Endodermal cell (in vitro differentiated cells): ENCODE results near the gene GGA1. TPM values are rescaled to one million over a fixed set of nuclear protein-coding genes. Genes with fewer than 3 reads are reported as not detected.

Experiments
- DNase-seq: peaks from one replicate; pipeline ENCODE4 v3.0.0-alpha.2; 2017
- H3K27ac ChIP-seq: 2 replicates; pipeline ENCODE4 v1.5.1; 2013; ENCODE audit warnings: mild to moderate bottlenecking, low read depth, low read length, moderate library complexity
- H3K27me3 ChIP-seq: 2 replicates; pipeline ENCODE4 v1.6.1; 2013; ENCODE audit warnings: mild to moderate bottlenecking, low read length, moderate library complexity; ENCODE audit not compliant: insufficient read depth, control insufficient read depth, poor library complexity, severe bottlenecking
- H3K36me3 ChIP-seq: 2 replicates; pipeline ENCODE4 v1.7.0; 2013; ENCODE audit warnings: mild to moderate bottlenecking, low read length, moderate library complexity; ENCODE audit not compliant: control insufficient read depth, insufficient read depth
- H3K4me1 ChIP-seq: one replicate; pipeline ENCODE4 v1.7.0; 2013; ENCODE audit warnings: low read length; ENCODE audit not compliant: control insufficient read depth, insufficient read depth
- H3K4me3 ChIP-seq: 2 replicates; pipeline ENCODE4 v1.5.1; 2013; ENCODE audit warnings: mild to moderate bottlenecking, low read length, moderate library complexity
- H3K9ac ChIP-seq: 2 replicates; pipeline ENCODE4 v1.6.1; 2013; ENCODE audit warnings: mild to moderate bottlenecking, low read length, moderate library complexity; ENCODE audit not compliant: poor library complexity, severe bottlenecking; ENCODE audit errors: extremely low read depth
- H3K9me3 ChIP-seq: 2 replicates; pipeline ENCODE4 v1.6.1; 2013; ENCODE audit warnings: mild to moderate bottlenecking, low read length, moderate library complexity; ENCODE audit not compliant: control insufficient read depth
- H3K27ac Mint-ChIP-seq: 2 replicates; pipeline ENCODE4 v1.8.0; 2020; ENCODE audit warnings: mixed read lengths
- H3K27me3 Mint-ChIP-seq: 2 replicates; pipeline ENCODE4 v1.8.0; 2021; ENCODE audit warnings: mild to moderate bottlenecking, mixed read lengths; ENCODE audit not compliant: insufficient read depth
- H3K36me3 Mint-ChIP-seq: 2 replicates; pipeline ENCODE4 v1.8.0; 2020; ENCODE audit warnings: low read depth, mixed read lengths
- H3K4me1 Mint-ChIP-seq: 2 replicates; pipeline ENCODE4 v1.8.0; 2020; ENCODE audit warnings: mixed read lengths
- H3K4me3 Mint-ChIP-seq: 2 replicates; pipeline ENCODE4 v1.8.0; 2020; ENCODE audit warnings: mild to moderate bottlenecking, moderate library complexity, mixed read lengths
- H3K9me3 Mint-ChIP-seq: 2 replicates; pipeline ENCODE4 v1.8.0; 2020; ENCODE audit warnings: mild to moderate bottlenecking, mixed read lengths
- WGBS, 2 experiments: methylation state at CpG; one replicate each; pipeline versions ENCODE4 v1.1.5 to v1.1.7; 2013; ENCODE audit warnings: missing lambda C conversion rate in 2 of 2, mixed read lengths in 1 of 2; ENCODE audit not compliant: insufficient coverage in 1 of 2, insufficient read length in 1 of 2; 5-methylcytosine and 5-hydroxymethylcytosine counted together
- total RNA-seq, 2 donors: library from RNA; stranded (reverse); fragmentation: NEBNext Ultra II Directional in 1 of 2; extraction: Animal tissue kit (Norgen Biotek cat#: 25700) in 1 of 2; gene quantifications; 2 replicates in 1 of 2; 3 replicates in 1 of 2; pipeline ENCODE4 v1.2.1, GENCODE V29; 2021
- TF ChIP-seq, protein P1 (sequence below): fragments of 200-600 bp; sonication (generic); conservative IDR thresholded peaks from 2 replicates; pipeline ENCODE4 v1.5.0; 2021; ENCODE audit warnings: antibody characterized with exemption, mild to moderate bottlenecking

Gene GGA1
- total RNA-seq, 2 donors from 2014 or later = 87.5 TPM

DNA sequence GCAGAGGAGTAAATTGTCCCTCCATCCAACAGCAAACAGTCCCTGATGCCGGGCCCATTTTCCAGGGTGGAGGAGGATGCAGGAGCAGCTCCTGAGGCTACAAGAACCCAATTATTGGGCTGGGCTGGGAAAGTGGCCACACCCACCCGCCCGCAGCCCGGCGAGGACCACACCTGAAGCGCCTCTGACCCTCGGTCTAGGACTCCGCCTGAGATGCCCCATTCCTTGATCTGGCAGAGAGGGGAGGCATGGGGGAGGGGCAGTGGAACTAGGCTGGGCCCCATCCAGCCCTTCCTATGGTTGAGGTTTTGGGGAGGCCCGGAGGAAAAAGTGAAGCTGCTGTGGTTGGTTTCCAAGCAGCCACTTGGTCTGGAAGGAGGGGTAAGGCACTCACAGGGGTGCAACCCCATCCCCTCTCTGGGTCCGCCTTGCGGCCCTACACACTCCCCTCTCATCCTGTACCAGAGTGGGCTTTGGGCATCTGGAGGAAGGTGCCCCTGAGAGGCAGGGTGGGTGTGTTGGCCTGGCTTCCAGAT lies 64.4 kb downstream of the GGA1 start:
- H3K27me3 ChIP-seq = no peaks in the 10 kb centered on the region
- DNase-seq = no peak
- H3K27ac ChIP-seq = no peak overlapping the region
- no peak overlapping the region for H3K4me3 Mint-ChIP-seq
- no peak overlapping the region for H3K27ac Mint-ChIP-seq
- no peak overlapping the region for H3K9ac ChIP-seq
- 91 to 94% methylated on average over 11 of the region's 11 CpGs for WGBS, 2 experiments
- peaks cover 4% of the 10 kb centered on the region for H3K36me3 Mint-ChIP-seq
- TF ChIP-seq, protein P1, sequence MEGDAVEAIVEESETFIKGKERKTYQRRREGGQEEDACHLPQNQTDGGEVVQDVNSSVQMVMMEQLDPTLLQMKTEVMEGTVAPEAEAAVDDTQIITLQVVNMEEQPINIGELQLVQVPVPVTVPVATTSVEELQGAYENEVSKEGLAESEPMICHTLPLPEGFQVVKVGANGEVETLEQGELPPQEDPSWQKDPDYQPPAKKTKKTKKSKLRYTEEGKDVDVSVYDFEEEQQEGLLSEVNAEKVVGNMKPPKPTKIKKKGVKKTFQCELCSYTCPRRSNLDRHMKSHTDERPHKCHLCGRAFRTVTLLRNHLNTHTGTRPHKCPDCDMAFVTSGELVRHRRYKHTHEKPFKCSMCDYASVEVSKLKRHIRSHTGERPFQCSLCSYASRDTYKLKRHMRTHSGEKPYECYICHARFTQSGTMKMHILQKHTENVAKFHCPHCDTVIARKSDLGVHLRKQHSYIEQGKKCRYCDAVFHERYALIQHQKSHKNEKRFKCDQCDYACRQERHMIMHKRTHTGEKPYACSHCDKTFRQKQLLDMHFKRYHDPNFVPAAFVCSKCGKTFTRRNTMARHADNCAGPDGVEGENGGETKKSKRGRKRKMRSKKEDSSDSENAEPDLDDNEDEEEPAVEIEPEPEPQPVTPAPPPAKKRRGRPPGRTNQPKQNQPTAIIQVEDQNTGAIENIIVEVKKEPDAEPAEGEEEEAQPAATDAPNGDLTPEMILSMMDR = no peak
- peaks cover 5% of the 10 kb centered on the region for H3K4me1 Mint-ChIP-seq
- no peaks in the 10 kb centered on the region for H3K9me3 Mint-ChIP-seq
- H3K9me3 ChIP-seq = no peaks in the 10 kb centered on the region
- H3K4me3 ChIP-seq = no peak overlapping the region
- H3K27me3 Mint-ChIP-seq = no peaks in the 10 kb centered on the region
- peaks cover 4% of the 10 kb centered on the region for H3K4me1 ChIP-seq
- no peaks in the 10 kb centered on the region for H3K36me3 ChIP-seq

DNA sequence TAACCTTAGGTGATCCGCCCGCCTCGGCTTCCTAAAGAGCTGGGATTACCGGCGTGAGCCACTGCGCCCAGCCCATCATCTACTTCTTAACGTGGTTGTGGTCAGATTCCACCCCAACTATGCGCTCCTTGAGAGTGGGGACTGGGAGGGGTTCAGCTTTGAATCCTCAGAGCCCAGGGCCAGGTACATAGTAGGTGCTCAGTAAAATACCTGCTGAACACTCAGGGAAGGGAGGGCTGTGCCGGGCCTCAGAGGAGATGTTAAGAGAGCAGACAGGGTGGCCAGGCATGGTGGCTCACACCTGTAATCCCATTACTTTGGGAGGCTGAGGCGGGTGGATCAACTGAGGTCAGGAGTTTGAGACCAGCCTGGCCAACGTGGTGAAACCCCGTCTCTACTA lies 65.6 kb downstream of the GGA1 start:
- H3K36me3 ChIP-seq = no peaks in the 10 kb centered on the region
- Mint-ChIP-seq H3K27ac (no peak overlapping the region), H3K36me3 (peaks cover 4% of the 10 kb centered on the region), H3K27me3 (no peaks in the 10 kb centered on the region), H3K4me1 (peaks cover 5% of the 10 kb centered on the region), H3K4me3 (no peak overlapping the region), H3K9me3 (no peaks in the 10 kb centered on the region)
- no peak overlapping the region for H3K9ac ChIP-seq
- H3K27me3 ChIP-seq = no peaks in the 10 kb centered on the region
- no peaks in the 10 kb centered on the region for H3K9me3 ChIP-seq
- 94 to 97% methylated on average over 8 to 12 of the region's 12 CpGs for WGBS, 2 experiments
- H3K4me3 ChIP-seq = no peak overlapping the region
- H3K27ac ChIP-seq = no peak overlapping the region
- DNase-seq = no peak
- TF ChIP-seq, protein P1 = no peak
- peaks cover 4% of the 10 kb centered on the region for H3K4me1 ChIP-seq

DNA sequence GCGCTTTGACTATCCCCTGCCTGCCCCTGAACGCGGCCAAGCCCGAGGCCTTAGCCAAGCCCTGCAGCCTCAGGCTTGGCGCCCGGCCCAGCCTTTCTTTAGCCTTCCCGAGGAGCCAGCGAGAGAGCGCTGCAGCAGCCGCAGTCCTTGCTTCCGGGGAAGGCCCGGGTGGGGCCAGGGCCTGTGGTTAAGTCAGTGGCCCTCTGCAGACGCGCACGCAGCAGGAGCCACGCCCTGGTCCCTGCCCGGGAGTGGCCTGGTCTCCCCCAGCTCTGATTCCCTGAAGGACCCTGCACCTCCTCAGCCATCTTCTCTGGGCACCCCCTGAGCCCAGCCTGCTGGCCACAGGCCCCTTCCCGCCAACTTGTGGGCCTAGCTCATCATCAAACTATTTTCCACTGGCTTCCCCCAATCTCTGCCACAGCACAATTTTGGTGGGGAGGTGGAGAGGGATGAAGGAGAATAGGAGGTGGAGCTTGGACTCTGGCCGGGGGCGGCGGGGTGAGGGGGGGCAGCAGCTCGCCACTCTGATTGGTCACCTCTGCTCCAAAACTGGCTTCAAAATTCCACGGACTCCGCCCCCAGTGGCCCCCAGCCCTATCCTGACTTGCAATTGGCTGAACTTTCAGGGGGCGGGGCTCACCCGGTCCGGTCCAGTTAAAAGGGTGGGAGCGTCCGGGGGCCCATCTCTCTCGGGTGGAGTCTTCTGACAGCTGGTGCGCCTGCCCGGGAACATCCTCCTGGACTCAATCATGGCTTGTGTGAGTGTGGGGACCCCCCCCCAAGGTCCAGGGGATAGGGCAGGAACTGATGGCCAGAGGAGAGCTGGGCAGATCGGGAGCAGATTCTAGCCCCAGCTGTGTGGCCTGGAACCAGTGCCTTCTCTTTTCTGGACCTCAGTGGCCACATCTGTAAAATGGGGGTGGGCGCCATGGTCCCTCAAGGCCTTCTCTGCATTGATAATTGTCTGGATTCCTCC lies 66.6 kb downstream of the GGA1 start, which contains the start of gene LGALS1:
TSS of gene LGALS1 (plus strand) at position 686 of the 979 bp plus-strand sequence. CDS start at position 753, 67 bp downstream.
- TF ChIP-seq, protein P1 = no peak
- no peaks in the 10 kb centered on the region for H3K9me3 Mint-ChIP-seq
- 62 to 72% methylated on average over 25 to 34 of the region's 34 CpGs for WGBS, 2 experiments
- Histone ChIP-seq H3K4me3 (peak within 1 kb of the TSS; percentile 73), H3K9ac (peak within 1 kb of the TSS; percentile 24), H3K36me3 (no peaks in the 10 kb centered on the region), H3K27me3 (no peaks in the 10 kb centered on the region), H3K27ac (no peak within 1 kb of the TSS), H3K9me3 (no peaks in the 10 kb centered on the region), H3K4me1 (peaks cover 4% of the 10 kb centered on the region)
- H3K36me3 Mint-ChIP-seq = no peaks in the 10 kb centered on the region
- peak; percentile 86 for DNase-seq
- peak within 1 kb of the TSS; percentile 61 for H3K27ac Mint-ChIP-seq
- H3K4me3 Mint-ChIP-seq = peak within 1 kb of the TSS; percentile 51
- H3K4me1 Mint-ChIP-seq = peaks cover 5% of the 10 kb centered on the region
- H3K27me3 Mint-ChIP-seq = no peaks in the 10 kb centered on the region
